Smooth muscle cell of trachea (primary cell): ENCODE measurements around the gene UPK3B. TPM values are rescaled to one million over a fixed set of nuclear protein-coding genes. Genes with fewer than 3 reads are reported as not detected.

ENCODE experiments used
- total RNA-seq: library from RNA; depleted of rRNA; stranded (reverse); fragments of >200 nt; gene quantifications from 2 replicates; pipeline ENCODE4 v1.2.1, GENCODE V29; 2014

UPK3B gene
- total RNA-seq: 0.44 TPM in 1 of 2 replicates, not detected in the other

GRCh38 chr7:76509931-76510877, at the start of gene UPK3B:
UPK3B (plus strand) TSS chr7:76510552; CDS start chr7:76510653, 101 bp downstream.

GRCh38 chr7:76461464-76462101, 48.8 kb upstream of the UPK3B start, which contains the start of gene DTX2:
DTX2 (plus strand) TSS chr7:76461709; CDS start chr7:76480510, 18,801 bp downstream.

GRCh38 chr7:76543197-76543596, 32.8 kb downstream of the UPK3B start, which contains the start of gene SPDYE16:
SPDYE16 (minus strand) TSS chr7:76543297; CDS start chr7:76541459, 1,838 bp downstream.

Other genes starting within 250 kb of the UPK3B start
- gene HSPB1, start 207.9 kb upstream of the UPK3B start, total RNA-seq: 61.2 and 94.6 TPM in 2 replicates
- 70.0 and 76.1 TPM in 2 replicates for gene YWHAG, start 151.6 kb upstream of the UPK3B start, total RNA-seq
- 0.33 and 0.73 TPM in 2 replicates for gene SSC4D, start 100.9 kb upstream of the UPK3B start, total RNA-seq
- gene ZP3, start 85.6 kb upstream of the UPK3B start, total RNA-seq: 0.87 and 7.1 TPM in 2 replicates
- gene DTX2, start 48.8 kb upstream of the UPK3B start, total RNA-seq: 7.1 and 7.9 TPM in 2 replicates
- 0.33 and 0.44 TPM in 2 replicates for gene SPDYE16, start 32.7 kb downstream of the UPK3B start, total RNA-seq
- gene POMZP3, start 116.7 kb downstream of the UPK3B start, total RNA-seq: 2.3 and 11.7 TPM in 2 replicates